Naive thymus-derived CD8-positive, alpha-beta T cell (primary cell): ENCODE data around the gene GULP1. TPM values are rescaled to one million over a fixed set of nuclear protein-coding genes. Genes with fewer than 3 reads are reported as not detected.

ENCODE experiments used
- ATAC-seq, 2 donors: fragments of 150-1000 bp; cut with Tn5 transposase in 1 of 2; sonication (Bioruptor Pico), chemical (Tn5 transposase) in 1 of 2; 1 replicate in 1 of 2; 2 replicates in 1 of 2; pipeline ENCODE4 v1.10.0; 2021; ENCODE audit warnings: mild to moderate bottlenecking in 2 of 2, moderate library complexity in 2 of 2
- POLR2A ChIA-PET: fragments of 350-600 bp; sonication (Branson Sonifier 250); formaldehyde crosslinking; loops from one replicate; lab custom pipeline; 2021; ENCODE audit warnings: antibody characterized with exemption; lab: Charles Lee
- DNase-seq, 10 donors: peaks; one replicate each; pipeline versions ENCODE4 v3.0.0 to v3.0.0-alpha.2; 2020 to 2022
- H3K27ac Mint-ChIP-seq, 10 donors: one replicate each; pipeline ENCODE4 v1.8.0; 2020 to 2022; ENCODE audit warnings: mild to moderate bottlenecking in 10 of 10, mixed read lengths in 10 of 10, moderate library complexity in 4 of 10, inconsistent platforms in 1 of 10
- H3K27me3 Mint-ChIP-seq, 5 donors: one replicate each; pipeline ENCODE4 v1.8.0; 2021 to 2022; ENCODE audit warnings: mixed read lengths in 5 of 5
- H3K36me3 Mint-ChIP-seq, 3 donors: one replicate each; pipeline ENCODE4 v1.8.0; 2020 to 2022; ENCODE audit warnings: mixed read lengths in 3 of 3, mild to moderate bottlenecking in 2 of 3, inconsistent platforms in 1 of 3
- H3K4me1 Mint-ChIP-seq, 4 donors: one replicate each; pipeline ENCODE4 v1.8.0; 2021 to 2022; ENCODE audit warnings: mixed read lengths in 4 of 4
- H3K4me3 Mint-ChIP-seq, 10 donors: one replicate each; pipeline ENCODE4 v1.8.0; 2020 to 2022; ENCODE audit warnings: mild to moderate bottlenecking in 10 of 10, mixed read lengths in 10 of 10, moderate library complexity in 6 of 10, inconsistent platforms in 1 of 10
- H3K9me3 Mint-ChIP-seq, 9 donors: one replicate each; pipeline ENCODE4 v1.8.0; 2020 to 2022; ENCODE audit warnings: mixed read lengths in 9 of 9, mild to moderate bottlenecking in 3 of 9, inconsistent platforms in 1 of 9, moderate library complexity in 1 of 9
- polyA plus RNA-seq, 3 donors: library from polyadenylated mRNA; unstranded; fragments of 300-500 nt; fragmentation: Illumina TruSeq; gene quantifications; one replicate each; pipeline ENCODE4 v1.2.3, GENCODE V29; 2021
- total RNA-seq, 8 experiments: library from RNA in 2 of 8; stranded (reverse) in 2 of 8; gene quantifications; one replicate each; pipeline ENCODE4 v1.2.3 and lab custom pipeline; 2021 to 2026

Gene GULP1
- total and polyA plus RNA-seq, 5 experiments from 2014 or later, result not detected

GRCh38 chr2:188399159-188399558 lies 107.5 kb downstream of the GULP1 start:
- no peak overlapping the region for H3K27ac Mint-ChIP-seq
- no peaks in the 10 kb centered on the region for H3K4me1 Mint-ChIP-seq
- no peak overlapping the region for H3K4me3 Mint-ChIP-seq
- peaks cover 0 to 1% (median 0%) of the 10 kb centered on the region in 5 donors for H3K27me3 Mint-ChIP-seq
- H3K36me3 Mint-ChIP-seq, result peaks cover 0 to 2% (median 0%) of the 10 kb centered on the region in 3 donors
- ATAC-seq (no peak), DNase-seq (no peak)
- POLR2A ChIA-PET, result no interaction called here
- peaks cover 0 to 11% (median 0%) of the 10 kb centered on the region in 9 donors for H3K9me3 Mint-ChIP-seq

DNA sequence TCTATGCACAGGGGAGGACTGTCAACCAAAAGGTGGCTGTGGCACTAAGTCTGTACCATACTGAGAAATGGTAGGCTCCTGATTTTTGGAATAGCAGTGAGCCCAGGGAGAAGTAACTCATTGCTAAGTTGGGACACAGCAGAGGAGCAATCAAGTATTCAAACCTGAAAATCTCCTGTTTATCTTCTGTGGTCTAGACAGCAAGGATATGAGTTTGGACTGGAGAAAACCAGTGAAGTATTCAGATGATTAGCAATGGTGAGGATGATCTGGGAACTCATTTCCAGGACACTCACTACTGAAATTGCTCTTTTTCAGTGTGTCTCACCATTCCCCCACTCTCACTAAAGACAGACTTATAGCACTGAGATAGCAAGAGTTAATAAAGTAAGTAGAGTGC lies 112.0 kb downstream of the GULP1 start:
- H3K4me3 Mint-ChIP-seq, result no peak overlapping the region
- DNase-seq, result no peak
- no peaks in the 10 kb centered on the region for H3K27me3 Mint-ChIP-seq
- H3K9me3 Mint-ChIP-seq, result peaks cover 2 to 23% (median 11%) of the 10 kb centered on the region in 9 donors
- ATAC-seq, result no peak
- no peak overlapping the region for H3K27ac Mint-ChIP-seq
- peaks cover 0 to 10% (median 0%) of the 10 kb centered on the region in 3 donors for H3K36me3 Mint-ChIP-seq
- POLR2A ChIA-PET, result no interaction called here
- H3K4me1 Mint-ChIP-seq, result no peaks in the 10 kb centered on the region

GRCh38 chr2:188404341-188405004 lies 112.8 kb downstream of the GULP1 start:
- Mint-ChIP-seq H3K4me1 (no peaks in the 10 kb centered on the region), H3K9me3 (peaks cover 2 to 31% (median 11%) of the 10 kb centered on the region in 9 donors), H3K36me3 (peaks cover 0 to 10% (median 0%) of the 10 kb centered on the region in 3 donors), H3K27ac (no peak overlapping the region), H3K27me3 (no peaks in the 10 kb centered on the region), H3K4me3 (no peak overlapping the region)
- DNase-seq, result no peak
- POLR2A ChIA-PET, result no interaction called here
- no peak for ATAC-seq

DNA sequence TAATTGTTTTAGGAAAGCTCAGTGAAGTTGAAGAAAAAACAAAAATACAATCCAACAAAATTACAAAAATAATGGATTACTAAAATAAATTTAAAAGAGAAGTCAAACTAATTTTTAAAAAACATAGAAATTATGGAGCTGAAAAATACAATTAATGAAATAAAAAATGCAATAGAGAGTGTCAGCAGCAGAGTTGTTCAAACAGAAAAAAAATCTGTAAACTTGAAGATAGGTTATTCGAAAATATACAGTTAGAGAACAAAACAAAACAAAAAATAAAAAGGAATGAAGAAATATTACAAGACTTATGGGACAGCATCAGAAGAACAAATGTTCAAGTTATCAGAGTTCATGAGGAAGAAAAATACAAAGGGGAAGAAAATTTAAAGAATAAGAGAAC lies 114.7 kb downstream of the GULP1 start:
- H3K9me3 Mint-ChIP-seq, result peaks cover 2 to 44% (median 13%) of the 10 kb centered on the region in 9 donors
- DNase-seq (no peak), ATAC-seq (no peak)
- POLR2A ChIA-PET, result no interaction called here
- H3K4me3 Mint-ChIP-seq, result no peak overlapping the region
- no peaks in the 10 kb centered on the region for H3K4me1 Mint-ChIP-seq
- no peaks in the 10 kb centered on the region for H3K27me3 Mint-ChIP-seq
- H3K36me3 Mint-ChIP-seq, result peaks cover 0 to 10% (median 0%) of the 10 kb centered on the region in 3 donors
- no peak overlapping the region for H3K27ac Mint-ChIP-seq

GRCh38 chr2:188410504-188411235 lies 119.0 kb downstream of the GULP1 start:
- Mint-ChIP-seq H3K27ac (peak overlapping the region in 1 of 10 donors; percentile 1), H3K36me3 (peaks cover 0 to 10% (median 0%) of the 10 kb centered on the region in 3 donors), H3K4me3 (no peak overlapping the region), H3K27me3 (no peaks in the 10 kb centered on the region), H3K4me1 (no peaks in the 10 kb centered on the region), H3K9me3 (peaks cover 2 to 44% (median 17%) of the 10 kb centered on the region in 9 donors)
- DNase-seq (no peak), ATAC-seq (no peak)
- POLR2A ChIA-PET, result no interaction called here

GRCh38 chr2:188412190-188412589 lies 120.5 kb downstream of the GULP1 start:
- POLR2A ChIA-PET, result no interaction called here
- Mint-ChIP-seq H3K27me3 (no peaks in the 10 kb centered on the region), H3K27ac (no peak overlapping the region), H3K4me3 (no peak overlapping the region), H3K36me3 (peaks cover 0 to 5% (median 0%) of the 10 kb centered on the region in 3 donors), H3K4me1 (no peaks in the 10 kb centered on the region), H3K9me3 (peaks cover 0 to 34% (median 5%) of the 10 kb centered on the region in 9 donors)
- ATAC-seq, result no peak
- DNase-seq, result no peak

- ATAC-seq, result no peak
- POLR2A ChIA-PET, result no interaction called here
- no peaks in the 10 kb centered on the region for H3K36me3 Mint-ChIP-seq
- H3K9me3 Mint-ChIP-seq, result peaks cover 0 to 16% (median 6%) of the 10 kb centered on the region in 9 donors
- no peak overlapping the region for H3K4me3 Mint-ChIP-seq
- H3K4me1 Mint-ChIP-seq, result no peaks in the 10 kb centered on the region
- no peak overlapping the region for H3K27ac Mint-ChIP-seq
- no peak for DNase-seq
- no peaks in the 10 kb centered on the region for H3K27me3 Mint-ChIP-seq
Measured at GRCh38 chr2:188414411-188414810, 122.7 kb downstream of the GULP1 start.

GRCh38 chr2:188414869-188415753 lies 123.4 kb downstream of the GULP1 start:
- Mint-ChIP-seq H3K4me1 (no peaks in the 10 kb centered on the region), H3K27ac (no peak overlapping the region), H3K36me3 (no peaks in the 10 kb centered on the region), H3K27me3 (no peaks in the 10 kb centered on the region), H3K9me3 (peaks cover 0 to 11% (median 5%) of the 10 kb centered on the region in 9 donors), H3K4me3 (no peak overlapping the region)
- no peak for DNase-seq
- ATAC-seq, result no peak
- POLR2A ChIA-PET, result no interaction called here

DNA sequence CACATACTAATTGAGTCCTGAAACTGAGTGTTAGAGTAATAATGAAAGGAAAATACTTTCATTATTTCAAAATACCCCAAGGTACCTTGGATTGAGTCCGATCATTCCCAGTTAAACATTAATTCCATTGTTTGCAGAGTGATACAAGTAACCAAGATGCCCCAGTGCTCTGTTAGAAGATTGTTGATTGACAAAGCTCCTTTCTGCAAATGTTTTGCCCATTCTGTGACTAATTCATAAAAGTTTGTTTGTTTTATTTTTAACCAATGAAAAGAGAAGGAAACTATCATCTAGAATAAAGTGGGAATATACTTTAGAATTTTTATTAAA lies 124.0 kb downstream of the GULP1 start:
- peaks cover 0 to 7% (median 1%) of the 10 kb centered on the region in 9 donors for H3K9me3 Mint-ChIP-seq
- H3K4me3 Mint-ChIP-seq, result no peak overlapping the region
- H3K27me3 Mint-ChIP-seq, result no peaks in the 10 kb centered on the region
- H3K27ac Mint-ChIP-seq, result no peak overlapping the region
- H3K4me1 Mint-ChIP-seq, result no peaks in the 10 kb centered on the region
- no peak for DNase-seq
- no peak for ATAC-seq
- no peaks in the 10 kb centered on the region for H3K36me3 Mint-ChIP-seq
- POLR2A ChIA-PET, result no interaction called here

DNA sequence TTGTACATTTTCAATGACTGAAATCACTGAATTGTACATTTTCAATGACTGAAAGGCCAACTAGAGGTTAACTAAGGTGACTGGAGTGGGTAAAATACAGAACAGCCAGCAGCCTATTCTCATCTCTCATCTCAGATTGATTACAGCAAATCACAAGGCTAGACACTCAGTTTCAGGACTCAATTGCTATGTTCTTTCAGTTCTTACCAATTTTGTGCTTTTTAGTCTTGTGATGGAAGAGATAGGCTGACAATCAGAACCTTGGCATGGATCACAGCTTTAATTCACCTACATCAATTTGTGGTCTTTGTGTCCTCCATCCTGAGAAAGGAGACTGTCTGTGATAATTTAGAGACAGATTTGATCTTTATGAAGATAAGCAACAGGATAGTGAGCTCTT lies 124.7 kb downstream of the GULP1 start:
- ATAC-seq (no peak), DNase-seq (no peak)
- Mint-ChIP-seq H3K4me1 (no peaks in the 10 kb centered on the region), H3K36me3 (no peaks in the 10 kb centered on the region), H3K27ac (no peak overlapping the region), H3K9me3 (peaks cover 0 to 7% (median 0%) of the 10 kb centered on the region in 9 donors), H3K4me3 (no peak overlapping the region), H3K27me3 (no peaks in the 10 kb centered on the region)
- POLR2A ChIA-PET, result no interaction called here

GRCh38 chr2:188422726-188423125 lies 131.1 kb downstream of the GULP1 start:
- H3K4me1 Mint-ChIP-seq, result no peaks in the 10 kb centered on the region
- H3K9me3 Mint-ChIP-seq, result peaks cover 0 to 7% (median 0%) of the 10 kb centered on the region in 9 donors
- no peak for ATAC-seq
- DNase-seq, result no peak
- H3K27me3 Mint-ChIP-seq, result peaks cover 0 to 6% (median 0%) of the 10 kb centered on the region in 5 donors
- no peak overlapping the region for H3K4me3 Mint-ChIP-seq
- H3K36me3 Mint-ChIP-seq, result no peaks in the 10 kb centered on the region
- no peak overlapping the region for H3K27ac Mint-ChIP-seq
- POLR2A ChIA-PET, result no interaction called here

GRCh38 chr2:188425266-188425665 lies 133.6 kb downstream of the GULP1 start:
- peaks cover 0 to 6% (median 0%) of the 10 kb centered on the region in 5 donors for H3K27me3 Mint-ChIP-seq
- no peak for ATAC-seq
- no peaks in the 10 kb centered on the region for H3K4me1 Mint-ChIP-seq
- H3K9me3 Mint-ChIP-seq, result peaks cover 0 to 10% (median 0%) of the 10 kb centered on the region in 9 donors
- H3K4me3 Mint-ChIP-seq, result no peak overlapping the region
- POLR2A ChIA-PET, result no interaction called here
- DNase-seq, result no peak
- H3K36me3 Mint-ChIP-seq, result no peaks in the 10 kb centered on the region
- no peak overlapping the region for H3K27ac Mint-ChIP-seq

GRCh38 chr2:188426121-188426520 lies 134.4 kb downstream of the GULP1 start:
- H3K27ac Mint-ChIP-seq, result no peak overlapping the region
- H3K27me3 Mint-ChIP-seq, result peaks cover 0 to 6% (median 0%) of the 10 kb centered on the region in 5 donors
- H3K9me3 Mint-ChIP-seq, result peaks cover 0 to 10% (median 0%) of the 10 kb centered on the region in 9 donors
- POLR2A ChIA-PET, result no interaction called here
- no peaks in the 10 kb centered on the region for H3K4me1 Mint-ChIP-seq
- H3K36me3 Mint-ChIP-seq, result no peaks in the 10 kb centered on the region
- no peak for ATAC-seq
- DNase-seq, result no peak
- no peak overlapping the region for H3K4me3 Mint-ChIP-seq
